HepG2 (cell line): ENCODE data around the gene SRP68. TPM values are rescaled to one million over a fixed set of nuclear protein-coding genes. Genes with fewer than 3 reads are reported as not detected.
A peak's percentile ranks its signal among the peaks of the same experiment; 100 is the strongest.

Experiments used
- EP300 ChIP-seq, 3 experiments: sonication (generic) in 1 of 3; formaldehyde crosslinking in 1 of 3; IDR thresholded peaks; 2 replicates each; pipeline versions ENCODE4 v1.5.1 to v1.6.1; 2011 to 2020; ENCODE audit warnings: low read depth in 2 of 3, low read length in 2 of 3, borderline replicate concordance in 1 of 3, improper control_type of control experiment in 1 of 3, mild to moderate bottlenecking in 1 of 3, missing genetic modification reagents in 1 of 3, moderate library complexity in 1 of 3
- HNRNPL ChIP-seq: fragments of 200-400 bp; formaldehyde crosslinking; IDR thresholded peaks from 2 replicates; pipeline ENCODE4 v1.6.1; 2017; ENCODE audit warnings: mild to moderate bottlenecking, low read depth, low read length
- IKZF4 ChIP-seq: sonication (generic); formaldehyde crosslinking; IDR thresholded peaks from 2 replicates; pipeline ENCODE4 v1.5.1; 2020; ENCODE audit warnings: borderline replicate concordance, mild to moderate bottlenecking, low read depth, missing genetic modification reagents; ENCODE audit errors: not compliant biosample characterization
- IRF1 ChIP-seq: sonication (generic); formaldehyde crosslinking; IDR thresholded peaks from 2 replicates; pipeline ENCODE4 v1.4.0; 2020; ENCODE audit warnings: low read depth, mild to moderate bottlenecking, missing genetic modification reagents
- NCOR1 ChIP-seq: fragments of 200-600 bp; sonication (generic); IDR thresholded peaks from 2 replicates; pipeline ENCODE4 v1.7.0; 2017; ENCODE audit warnings: antibody characterized with exemption, low read length, borderline replicate concordance
- PAXIP1 ChIP-seq: sonication (generic); formaldehyde crosslinking; conservative IDR thresholded peaks from 2 replicates; pipeline ENCODE4 v1.4.0; 2020; ENCODE audit warnings: mild to moderate bottlenecking, missing genetic modification reagents, moderate library complexity
- PRDM15 ChIP-seq: sonication (generic); formaldehyde crosslinking; IDR thresholded peaks from 2 replicates; pipeline ENCODE4 v1.4.0; 2020; ENCODE audit warnings: missing genetic modification reagents
- SMYD3 ChIP-seq: sonication (generic); formaldehyde crosslinking; IDR thresholded peaks from 2 replicates; pipeline ENCODE4 v1.8.1; 2023; ENCODE audit warnings: mild to moderate bottlenecking, missing genetic modification reagents
- TBX2 ChIP-seq: sonication (generic); formaldehyde crosslinking; IDR thresholded peaks from 2 replicates; pipeline ENCODE4 v1.5.0; 2020; ENCODE audit warnings: missing genetic modification reagents, mild to moderate bottlenecking, borderline replicate concordance
- THRA ChIP-seq: sonication (generic); formaldehyde crosslinking; IDR thresholded peaks from 2 replicates; pipeline ENCODE4 v1.4.0; 2020; ENCODE audit warnings: missing genetic modification reagents, borderline replicate concordance
- THYN1 ChIP-seq: sonication (generic); formaldehyde crosslinking; IDR thresholded peaks from 2 replicates; pipeline ENCODE4 v1.8.1; 2023; ENCODE audit warnings: low read depth, mild to moderate bottlenecking, moderate library complexity, missing genetic modification reagents, borderline replicate concordance
- ZBTB26 ChIP-seq: IDR thresholded peaks from 2 replicates; pipeline ENCODE4 v1.6.1; 2016; ENCODE audit warnings: missing compliant biosample characterization, missing genetic modification reagents, borderline replicate concordance
- ZFP91 ChIP-seq: sonication (generic); formaldehyde crosslinking; IDR thresholded peaks from 2 replicates; pipeline ENCODE4 v1.9.0; 2022; ENCODE audit warnings: missing genetic modification reagents, mild to moderate bottlenecking, borderline replicate concordance
- ZNF772 ChIP-seq: sonication (generic); formaldehyde crosslinking; IDR thresholded peaks from 2 replicates; pipeline ENCODE4 v1.5.0; 2020; ENCODE audit warnings: mild to moderate bottlenecking, missing genetic modification reagents
- polyA plus RNA-seq, 8 experiments: library from polyadenylated mRNA; depleted of rRNA in 3 of 8; stranded (reverse) in 7 of 8; unstranded in 1 of 8; fragments of >200 nt; fragmentation: Illumina TruSeq in 4 of 8; extraction: Trizol in 4 of 8; gene quantifications; 2 replicates each; pipeline versions ENCODE4 v1.2.1 to v1.2.3, GENCODE V29; 2011 to 2016; ENCODE audit warnings: low read depth in 4 of 8, missing spikeins in 1 of 8, mixed read lengths in 1 of 8; ENCODE audit not compliant: insufficient read depth in 1 of 8
- total RNA-seq, 5 experiments: library from RNA; depleted of rRNA; stranded (reverse); fragments of >200 nt; fragmentation: Illumina TruSeq; extraction: Trizol; gene quantifications; 2 replicates each; pipeline ENCODE4 v1.2.3, GENCODE V29; 2016; ENCODE audit warnings: low read depth in 1 of 5

Gene SRP68
- total and polyA plus RNA-seq, 2 of the 13 experiments (the other 11 are each of a cell fraction or from before 2014, with no cell fraction given): 39.8 to 74.3 TPM

- no peak for TF ChIP-seq PRDM15 (CRISPR knock-in tag)
- TF ChIP-seq PAXIP1: peak; percentile 56
- no peak for TF ChIP-seq SMYD3 (CRISPR knock-in tag)
- no peak for TF ChIP-seq IRF1
- TF ChIP-seq HNRNPL: peak; percentile 93
- peak; percentile 42; the same call in 1 of the 2 replicates for TF ChIP-seq NCOR1
- TF ChIP-seq ZNF772 (CRISPR knock-in tag): 0 out of 2 replicates have a peak, but pooled peaks have one; percentile 37
- TF ChIP-seq EP300 (IDR thresholded peaks at IDR 0.05; ENCODE audit: low read depth in 2 of 2, low read length in 2 of 2): peak in 1 of 2 experiments; percentile 16; a peak in 1 of 4 replicates
- no peak for TF ChIP-seq EP300 (CRISPR knock-in tag; IDR thresholded peaks at IDR 0.05; ENCODE audit: borderline replicate concordance)
- no peak for TF ChIP-seq THYN1 (CRISPR knock-in tag)
- TF ChIP-seq THRA (CRISPR knock-in tag): no peak
- peak; percentile 79 for TF ChIP-seq TBX2 (CRISPR knock-in tag)
- TF ChIP-seq ZBTB26 (CRISPR knock-in tag): peak; percentile 20; the same call in 1 of the 2 replicates
- no peak for TF ChIP-seq IKZF4 (CRISPR knock-in tag)
- TF ChIP-seq ZFP91: peak; percentile 45; the same call in 1 of the 2 replicates
These were observed 76.9 kb downstream of the SRP68 start (continued) for GRCh38 chr17:75995385-75995925.
